Esophagus muscularis mucosa (tissue), 4 donors: Measurements from ENCODE around the gene CUL4A. TPM values are rescaled to one million over a fixed set of nuclear protein-coding genes. Genes with fewer than 3 reads are reported as not detected.

Source experiments
- DNase-seq: peaks from one replicate; pipeline ENCODE4 v3.0.0-alpha.2; 2017; ENCODE audit errors: extremely low spot score
- H3K27ac ChIP-seq, 4 donors: fragments of 200-600 bp; sonication (generic); replicated peaks in 1 of 4; 1 replicate in 3 of 4; 2 replicates in 1 of 4; pipeline ENCODE4 v1.5.1; 2016 to 2019; ENCODE audit warnings: mild to moderate bottlenecking in 1 of 4
- H3K27me3 ChIP-seq, 4 donors: fragments of 200-600 bp; sonication (generic); one replicate each; pipeline versions ENCODE4 v1.5.1 to v1.6.0; 2016 to 2019
- H3K36me3 ChIP-seq, 4 donors: fragments of 200-600 bp; sonication (generic); one replicate each; pipeline ENCODE4 v1.5.1; 2016 to 2019
- H3K4me1 ChIP-seq, 4 donors: fragments of 200-600 bp; sonication (generic); one replicate each; pipeline ENCODE4 v1.5.1; 2016 to 2019
- H3K4me3 ChIP-seq, 4 donors: fragments of 200-600 bp; sonication (generic); 1 replicate in 2 of 4; 2 replicates in 2 of 4; pipeline ENCODE4 v1.5.1; 2016 to 2019; ENCODE audit warnings: mild to moderate bottlenecking in 4 of 4, moderate library complexity in 1 of 4
- H3K9me3 ChIP-seq, 4 donors: fragments of 200-600 bp; sonication (generic); 1 replicate in 3 of 4; 2 replicates in 1 of 4; pipeline ENCODE4 v1.5.1; 2016 to 2019
- CTCF ChIP-seq, 3 experiments: fragments of 200-600 bp in 2 of 3; fragments of 450-650 bp in 1 of 3; sonication (generic) in 2 of 3; IDR thresholded peaks; one replicate each; pipeline ENCODE4 v1.5.1; 2017 to 2019; ENCODE audit warnings: antibody characterized with exemption in 3 of 3, mild to moderate bottlenecking in 2 of 3, moderate library complexity in 1 of 3
- EP300 ChIP-seq: sonication (generic); formaldehyde crosslinking; IDR thresholded peaks from one replicate; pipeline ENCODE4 v1.6.1; 2017; ENCODE audit warnings: antibody characterized with exemption
- POLR2A ChIP-seq: fragments of 450-650 bp; IDR thresholded peaks from one replicate; pipeline ENCODE4 v1.6.1; 2017; ENCODE audit warnings: antibody characterized with exemption, moderate library complexity, mild to moderate bottlenecking, low read depth
- POLR2AphosphoS5 ChIP-seq, 2 donors: sonication (generic); formaldehyde crosslinking; IDR thresholded peaks; one replicate each; pipeline ENCODE4 v1.6.1; 2017; ENCODE audit warnings: antibody characterized with exemption in 2 of 2
- WGBS: methylation state at CpG from one replicate; pipeline ENCODE4 v1.1.5; 2018; 5-methylcytosine and 5-hydroxymethylcytosine counted together
- intact Hi-C: fragments of 100-400 bp; cut with DNase I; formaldehyde crosslinking; loops from one replicate; pipeline ENCODE4 v1.15.1; 2023
- total RNA-seq, 4 donors: library from RNA; depleted of rRNA; stranded (reverse); fragments of >200 nt; gene quantifications; one replicate each; pipeline versions ENCODE4 v1.1.0 to v1.2.1, GENCODE V29; 2016

The CUL4A gene
- total RNA-seq, 4 donors from 2014 or later, result 93.4 to 154 (median 122) TPM

DNA sequence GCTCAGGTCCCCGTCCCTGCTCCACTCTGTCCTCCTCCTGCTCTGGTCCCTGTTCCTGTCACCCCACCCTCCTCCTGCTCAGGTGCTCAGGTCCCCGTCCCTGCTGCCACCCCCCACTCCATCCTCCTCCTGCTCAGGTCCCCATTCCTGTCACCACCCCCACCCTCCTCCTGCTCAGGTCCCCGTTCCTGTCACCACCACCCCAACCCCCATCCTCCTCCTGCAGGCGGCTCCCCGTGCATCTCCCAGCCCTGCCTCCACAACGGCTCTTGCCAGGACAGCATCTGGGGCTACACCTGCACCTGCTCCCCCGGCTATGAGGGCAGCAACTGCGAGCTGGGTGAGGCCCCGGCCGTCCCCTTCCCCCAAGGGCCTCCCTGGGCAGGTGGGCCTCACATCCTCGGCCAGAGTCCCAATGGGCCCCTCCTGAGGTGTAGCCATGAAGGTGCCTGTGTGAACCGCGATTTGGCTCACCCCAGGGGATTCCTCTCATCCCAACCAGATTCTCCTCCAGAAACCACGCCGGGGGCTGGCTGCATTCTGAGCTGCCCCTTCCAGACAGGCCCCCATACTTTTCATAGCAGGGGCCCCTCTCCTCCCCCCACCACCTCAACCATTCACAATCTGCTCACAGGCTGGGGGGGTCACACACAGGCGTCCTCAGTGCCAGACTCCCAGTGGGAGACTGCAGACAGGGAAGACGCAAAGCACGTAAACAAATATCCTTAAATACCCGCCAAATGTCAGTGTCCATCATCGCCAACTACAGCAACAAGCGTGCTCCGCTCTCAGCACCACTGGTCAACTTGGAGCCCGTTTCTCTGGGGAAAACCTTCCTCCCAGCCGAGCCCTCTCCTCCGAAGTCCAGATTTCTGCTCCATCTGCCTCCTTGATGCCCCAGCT, 46.4 kb upstream of the CUL4A start:
- H3K4me1 ChIP-seq, result no peaks in the 10 kb centered on the region
- intact Hi-C loops, result no loop called here
- DNase-seq, result no peak
- no peaks in the 10 kb centered on the region for H3K9me3 ChIP-seq
- 34% methylated on average over 21 of the region's 25 CpGs for WGBS
- H3K27me3 ChIP-seq, result peaks cover 0 to 42% (median 10%) of the 10 kb centered on the region in 4 donors
- no peak overlapping the region for H3K27ac ChIP-seq
- no peaks in the 10 kb centered on the region for H3K36me3 ChIP-seq
- H3K4me3 ChIP-seq, result no peak overlapping the region
- TF ChIP-seq POLR2A (no peak), CTCF (IDR thresholded peaks at IDR 0.05) (no peak), EP300 (no peak), POLR2AphosphoS5 (IDR thresholded peaks at IDR 0.05) (no peak)

DNA sequence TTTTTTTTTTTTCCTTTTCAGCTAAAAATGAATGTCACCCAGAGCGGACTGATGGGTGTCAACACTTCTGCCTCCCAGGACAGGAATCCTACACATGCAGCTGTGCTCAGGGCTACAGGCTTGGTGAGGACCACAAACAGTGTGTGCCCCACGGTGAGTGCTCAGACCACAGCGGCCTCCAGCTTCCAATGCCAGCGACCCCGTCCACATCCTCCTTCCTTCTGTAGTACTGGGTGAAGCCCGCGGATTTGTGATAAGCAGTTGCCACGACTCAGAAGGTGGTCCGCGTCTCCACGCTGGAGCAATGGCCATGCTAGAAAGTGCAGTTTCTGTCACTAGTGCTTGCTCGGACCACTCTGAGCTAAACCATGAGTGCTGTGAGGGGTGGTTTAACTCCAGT, 44.9 kb upstream of the CUL4A start:
- Histone ChIP-seq H3K27ac (no peak overlapping the region), H3K4me3 (no peak overlapping the region), H3K36me3 (peaks cover 0 to 8% (median 0%) of the 10 kb centered on the region in 4 donors), H3K4me1 (no peaks in the 10 kb centered on the region), H3K9me3 (no peaks in the 10 kb centered on the region), H3K27me3 (peaks cover 0 to 29% (median 10%) of the 10 kb centered on the region in 4 donors)
- 88% methylated on average over 5 of the region's 12 CpGs for WGBS
- no peak for DNase-seq
- TF ChIP-seq POLR2A, result no peak
- TF ChIP-seq POLR2AphosphoS5 (IDR thresholded peaks at IDR 0.05), result no peak
- no peak for TF ChIP-seq CTCF (IDR thresholded peaks at IDR 0.05)
- TF ChIP-seq EP300, result no peak
- intact Hi-C loops, result no loop called here

GRCh38 chr13:113166266-113166665, 43.1 kb upstream of the CUL4A start:
- Histone ChIP-seq H3K27ac (no peak overlapping the region), H3K4me1 (peaks cover 0 to 3% (median 0%) of the 10 kb centered on the region in 4 donors), H3K9me3 (no peaks in the 10 kb centered on the region), H3K36me3 (peaks cover 0 to 22% (median 4%) of the 10 kb centered on the region in 4 donors), H3K27me3 (peaks cover 0 to 19% (median 6%) of the 10 kb centered on the region in 4 donors), H3K4me3 (no peak overlapping the region)
- WGBS, result 98% methylated on average over 10 of the region's 10 CpGs
- intact Hi-C loops, result no loop called here
- TF ChIP-seq POLR2A (no peak), EP300 (no peak), CTCF (IDR thresholded peaks at IDR 0.05) (no peak), POLR2AphosphoS5 (IDR thresholded peaks at IDR 0.05) (no peak)
- no peak for DNase-seq

- peaks cover 0 to 3% (median 0%) of the 10 kb centered on the region in 4 donors for H3K4me1 ChIP-seq
- H3K9me3 ChIP-seq, result no peaks in the 10 kb centered on the region
- no peak overlapping the region for H3K27ac ChIP-seq
- intact Hi-C loops, result no loop called here
- WGBS, result 92% methylated on average over 5 of the region's 5 CpGs
- H3K4me3 ChIP-seq, result no peak overlapping the region
- no peak for DNase-seq
- H3K36me3 ChIP-seq, result peaks cover 0 to 26% (median 8%) of the 10 kb centered on the region in 4 donors
- H3K27me3 ChIP-seq, result peaks cover 0 to 15% (median 5%) of the 10 kb centered on the region in 4 donors
- TF ChIP-seq POLR2AphosphoS5 (IDR thresholded peaks at IDR 0.05), result no peak
- TF ChIP-seq CTCF (IDR thresholded peaks at IDR 0.05), result no peak
- no peak for TF ChIP-seq POLR2A
- no peak for TF ChIP-seq EP300
These were observed 42.7 kb upstream of the CUL4A start for GRCh38 chr13:113166681-113167080.
